HFF-Myc (cell line): Measurements from ENCODE around the gene TEAD1.
A peak's percentile ranks its signal among the peaks of the same experiment; 100 is the strongest.

Source experiments
- DNase-seq: peaks from one replicate; pipeline ENCODE4 v3.0.0-alpha.2; 2011; ENCODE audit warnings: low read depth; ENCODE audit errors: extremely low read depth
- H3K4me3 ChIP-seq: replicated peaks from 2 replicates; pipeline ENCODE4 v1.5.1; 2011; ENCODE audit warnings: low read depth, mild to moderate bottlenecking, control low read depth, low read length
- CTCF ChIP-seq: IDR thresholded peaks from 2 replicates; pipeline ENCODE4 v1.5.1; 2012; ENCODE audit warnings: mild to moderate bottlenecking, low read depth, low read length, control low read depth; ENCODE audit errors: missing control alignments

Gene TEAD1

GRCh38 chr11:12673924-12674570, at the start of gene TEAD1:
TSS of gene TEAD1 (plus strand) at chr11:12674421.
- TF ChIP-seq CTCF, result no peak
- peak within 1 kb of the TSS; percentile 83 for H3K4me3 ChIP-seq
- DNase-seq, result peak; percentile 78

GRCh38 chr11:12624595-12624994, 49.6 kb upstream of the TEAD1 start:
- no peak overlapping the region for H3K4me3 ChIP-seq
- DNase-seq, result no peak
- TF ChIP-seq CTCF, result no peak

GRCh38 chr11:12625438-12626071, 48.7 kb upstream of the TEAD1 start:
- no peak for TF ChIP-seq CTCF
- peak; percentile 70 for DNase-seq
- H3K4me3 ChIP-seq, result no peak overlapping the region

GRCh38 chr11:12626616-12627015, 47.6 kb upstream of the TEAD1 start:
- H3K4me3 ChIP-seq, result no peak overlapping the region
- no peak for TF ChIP-seq CTCF
- no peak for DNase-seq

- no peak for DNase-seq
- no peak overlapping the region for H3K4me3 ChIP-seq
- TF ChIP-seq CTCF, result no peak
These were observed 45.9 kb upstream of the TEAD1 start for GRCh38 chr11:12628314-12628713.

- TF ChIP-seq CTCF, result no peak
- DNase-seq, result no peak
- H3K4me3 ChIP-seq, result no peak overlapping the region
These were observed 44.5 kb upstream of the TEAD1 start for GRCh38 chr11:12629601-12630313.
